Neuron (in vitro differentiated cells): ENCODE results near the gene SNAP91.
"Not testable (repeated sequence)": the region's sequence is repeated elsewhere in the genome, so short reads cannot be mapped to it uniquely, and the experiment has no call there.

Source experiments
- H2AFZ ChIP-seq: one replicate; pipeline ENCODE4 v1.6.1; 2013; ENCODE audit warnings: low read depth, mild to moderate bottlenecking, inconsistent platforms, low read length, moderate library complexity
- H3K27me3 ChIP-seq: one replicate; pipeline ENCODE4 v1.6.1; 2013; ENCODE audit warnings: low read length; ENCODE audit not compliant: insufficient read depth
- H3K36me3 ChIP-seq: one replicate; pipeline ENCODE4 v1.6.1; 2013; ENCODE audit warnings: low read length; ENCODE audit not compliant: insufficient read depth
- H3K4me1 ChIP-seq: one replicate; pipeline ENCODE4 v1.6.1; 2013; ENCODE audit warnings: low read length; ENCODE audit not compliant: insufficient read depth
- H3K4me3 ChIP-seq: 2 replicates; pipeline ENCODE4 v1.5.1; 2013; ENCODE audit warnings: mild to moderate bottlenecking, low read length, moderate library complexity
- H3K9me3 ChIP-seq: one replicate; pipeline ENCODE4 v1.6.1; 2013; ENCODE audit warnings: low read length

The SNAP91 gene

GRCh38 chr6:83571663-83572185 is 137.2 kb downstream of the SNAP91 start:
- H3K27me3 ChIP-seq, H2AFZ ChIP-seq, H3K4me3 ChIP-seq, H3K36me3 ChIP-seq, H3K4me1 ChIP-seq, H3K9me3 ChIP-seq: not testable (repeated sequence)

- H3K4me1 ChIP-seq = peaks cover 3% of the 10 kb centered on the region
- H2AFZ ChIP-seq = no peak overlapping the region
- H3K36me3 ChIP-seq = no peaks in the 10 kb centered on the region
- peaks cover 2% of the 10 kb centered on the region for H3K9me3 ChIP-seq
- H3K4me3 ChIP-seq = no peak overlapping the region
- no peaks in the 10 kb centered on the region for H3K27me3 ChIP-seq
These were observed 149.9 kb downstream of the SNAP91 start for GRCh38 chr6:83558975-83559374.

GRCh38 chr6:83556871-83557270 is 152.0 kb downstream of the SNAP91 start:
- H3K4me1 ChIP-seq = peaks cover 3% of the 10 kb centered on the region
- H3K36me3 ChIP-seq = no peaks in the 10 kb centered on the region
- no peaks in the 10 kb centered on the region for H3K27me3 ChIP-seq
- H3K9me3 ChIP-seq = peaks cover 2% of the 10 kb centered on the region
- no peak overlapping the region for H2AFZ ChIP-seq
- H3K4me3 ChIP-seq = no peak overlapping the region

GRCh38 chr6:83551748-83552147 is 157.2 kb downstream of the SNAP91 start:
- H3K4me1 ChIP-seq, H2AFZ ChIP-seq, H3K9me3 ChIP-seq, H3K4me3 ChIP-seq, H3K27me3 ChIP-seq, H3K36me3 ChIP-seq: not testable (repeated sequence)

GRCh38 chr6:83550482-83550881 is 158.4 kb downstream of the SNAP91 start:
- H3K36me3 ChIP-seq, H3K27me3 ChIP-seq: not testable (repeated sequence)

GRCh38 chr6:83546636-83547035 is 162.3 kb downstream of the SNAP91 start:
- Histone ChIP-seq H3K9me3 (no peaks in the 10 kb centered on the region), H2AFZ (no peak overlapping the region), H3K36me3 (no peaks in the 10 kb centered on the region), H3K4me1 (no peaks in the 10 kb centered on the region), H3K27me3 (no peaks in the 10 kb centered on the region), H3K4me3 (no peak overlapping the region)

More at GRCh38 chr6:83550482-83550881, 158.4 kb downstream of the SNAP91 start:
- not testable (repeated sequence) for H3K4me1 ChIP-seq, H2AFZ ChIP-seq, H3K9me3 ChIP-seq, H3K4me3 ChIP-seq

GRCh38 chr6:83539678-83540077 is 169.2 kb downstream of the SNAP91 start:
- no peaks in the 10 kb centered on the region for H3K36me3 ChIP-seq
- H3K4me3 ChIP-seq = no peak overlapping the region
- H3K27me3 ChIP-seq = no peaks in the 10 kb centered on the region
- H3K9me3 ChIP-seq = no peaks in the 10 kb centered on the region
- no peak overlapping the region for H2AFZ ChIP-seq
- no peaks in the 10 kb centered on the region for H3K4me1 ChIP-seq

GRCh38 chr6:83536647-83537589 is 172.0 kb downstream of the SNAP91 start:
- Histone ChIP-seq H3K9me3 (no peaks in the 10 kb centered on the region), H2AFZ (no peak overlapping the region), H3K27me3 (no peaks in the 10 kb centered on the region), H3K4me1 (no peaks in the 10 kb centered on the region), H3K36me3 (no peaks in the 10 kb centered on the region), H3K4me3 (no peak overlapping the region)

- Histone ChIP-seq H3K36me3 (no peaks in the 10 kb centered on the region), H3K4me3 (no peak overlapping the region), H3K27me3 (no peaks in the 10 kb centered on the region), H3K4me1 (no peaks in the 10 kb centered on the region), H3K9me3 (no peaks in the 10 kb centered on the region), H2AFZ (no peak overlapping the region)
These were observed 172.8 kb downstream of the SNAP91 start for GRCh38 chr6:83536034-83536646.

- no peak overlapping the region for H2AFZ ChIP-seq
- no peaks in the 10 kb centered on the region for H3K27me3 ChIP-seq
- no peaks in the 10 kb centered on the region for H3K36me3 ChIP-seq
- H3K4me1 ChIP-seq = peaks cover 4% of the 10 kb centered on the region
- no peak overlapping the region for H3K4me3 ChIP-seq
- H3K9me3 ChIP-seq = no peaks in the 10 kb centered on the region
These were observed 190.0 kb downstream of the SNAP91 start for GRCh38 chr6:83518816-83519480.

- no peak overlapping the region for H2AFZ ChIP-seq
- H3K36me3 ChIP-seq = no peaks in the 10 kb centered on the region
- no peaks in the 10 kb centered on the region for H3K27me3 ChIP-seq
- H3K9me3 ChIP-seq = no peaks in the 10 kb centered on the region
- H3K4me1 ChIP-seq = peaks cover 17% of the 10 kb centered on the region
- no peak overlapping the region for H3K4me3 ChIP-seq
These were observed 191.4 kb downstream of the SNAP91 start for GRCh38 chr6:83517500-83517899.

- Histone ChIP-seq H3K9me3 (no peaks in the 10 kb centered on the region), H3K36me3 (no peaks in the 10 kb centered on the region), H3K27me3 (no peaks in the 10 kb centered on the region)
These were observed 193.9 kb downstream of the SNAP91 start for GRCh38 chr6:83514866-83515466.

GRCh38 chr6:83514466-83514865 is 194.4 kb downstream of the SNAP91 start:
- H3K4me3 ChIP-seq = no peak overlapping the region
- H3K9me3 ChIP-seq = no peaks in the 10 kb centered on the region
- no peaks in the 10 kb centered on the region for H3K36me3 ChIP-seq
- no peaks in the 10 kb centered on the region for H3K27me3 ChIP-seq
- H2AFZ ChIP-seq = no peak overlapping the region
- H3K4me1 ChIP-seq = peaks cover 20% of the 10 kb centered on the region

More at GRCh38 chr6:83514866-83515466, 193.9 kb downstream of the SNAP91 start:
- Histone ChIP-seq H3K4me3 (no peak overlapping the region), H2AFZ (no peak overlapping the region), H3K4me1 (peaks cover 20% of the 10 kb centered on the region)
